AG09309 (cell line): ENCODE measurements around the gene ADRB2.

ENCODE experiments used
- DNase-seq: peaks from one replicate; pipeline ENCODE4 v3.0.0-alpha.2; 2010; ENCODE audit warnings: low read depth
- H3K4me3 ChIP-seq: 2 replicates; pipeline ENCODE4 v1.5.1; 2011; ENCODE audit warnings: mild to moderate bottlenecking, low read depth, low read length, moderate library complexity; ENCODE audit not compliant: control insufficient read depth
- TF ChIP-seq, protein P1 (sequence below): IDR thresholded peaks from 2 replicates; pipeline ENCODE4 v1.5.1; 2011; ENCODE audit warnings: mild to moderate bottlenecking, low read depth, low read length, inconsistent platforms; ENCODE audit not compliant: insufficient read depth, control insufficient read depth; ENCODE audit errors: missing control alignments

Gene ADRB2

DNA sequence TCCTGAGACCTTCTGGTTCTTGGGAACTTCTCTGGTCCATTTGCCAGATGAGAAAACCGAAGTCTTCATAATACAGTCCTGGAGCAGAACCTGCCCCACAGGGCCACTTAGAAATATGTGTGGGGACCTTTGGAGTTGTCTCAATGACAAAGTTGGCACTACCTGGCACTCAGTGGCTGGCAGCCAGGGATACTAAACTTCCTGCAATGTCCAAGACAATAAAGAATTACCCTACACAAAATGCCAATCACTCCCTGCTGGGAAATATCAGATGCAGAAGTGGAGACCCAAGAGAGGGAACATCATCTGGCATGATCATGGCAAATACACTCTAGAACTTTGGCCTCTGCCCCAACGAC is 29.6 kb downstream of the ADRB2 start:
- H3K4me3 ChIP-seq: no peak overlapping the region
- TF ChIP-seq, protein P1, sequence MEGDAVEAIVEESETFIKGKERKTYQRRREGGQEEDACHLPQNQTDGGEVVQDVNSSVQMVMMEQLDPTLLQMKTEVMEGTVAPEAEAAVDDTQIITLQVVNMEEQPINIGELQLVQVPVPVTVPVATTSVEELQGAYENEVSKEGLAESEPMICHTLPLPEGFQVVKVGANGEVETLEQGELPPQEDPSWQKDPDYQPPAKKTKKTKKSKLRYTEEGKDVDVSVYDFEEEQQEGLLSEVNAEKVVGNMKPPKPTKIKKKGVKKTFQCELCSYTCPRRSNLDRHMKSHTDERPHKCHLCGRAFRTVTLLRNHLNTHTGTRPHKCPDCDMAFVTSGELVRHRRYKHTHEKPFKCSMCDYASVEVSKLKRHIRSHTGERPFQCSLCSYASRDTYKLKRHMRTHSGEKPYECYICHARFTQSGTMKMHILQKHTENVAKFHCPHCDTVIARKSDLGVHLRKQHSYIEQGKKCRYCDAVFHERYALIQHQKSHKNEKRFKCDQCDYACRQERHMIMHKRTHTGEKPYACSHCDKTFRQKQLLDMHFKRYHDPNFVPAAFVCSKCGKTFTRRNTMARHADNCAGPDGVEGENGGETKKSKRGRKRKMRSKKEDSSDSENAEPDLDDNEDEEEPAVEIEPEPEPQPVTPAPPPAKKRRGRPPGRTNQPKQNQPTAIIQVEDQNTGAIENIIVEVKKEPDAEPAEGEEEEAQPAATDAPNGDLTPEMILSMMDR: no peak
- no peak for DNase-seq

DNA sequence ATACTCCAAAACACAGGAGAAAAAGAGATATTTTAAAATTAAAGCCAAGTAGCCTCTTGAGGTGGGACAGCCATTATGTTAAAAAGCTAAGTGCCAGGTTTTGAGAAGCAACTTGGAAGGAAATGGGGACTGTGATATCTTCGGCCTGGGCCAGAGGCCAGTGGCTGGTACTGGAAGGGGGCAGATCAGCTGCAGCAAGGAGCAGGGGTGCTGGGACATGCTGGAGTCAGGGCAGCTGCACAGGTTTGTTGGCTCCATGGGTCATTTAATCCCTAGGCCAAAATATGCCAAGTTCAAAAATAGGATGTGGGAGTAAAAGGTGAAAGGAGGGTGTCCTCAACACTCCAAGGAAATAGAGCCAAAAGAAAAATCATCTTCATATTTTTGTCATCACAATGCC is 30.0 kb downstream of the ADRB2 start:
- DNase-seq: no peak
- TF ChIP-seq, protein P1: no peak
- no peak overlapping the region for H3K4me3 ChIP-seq

DNA sequence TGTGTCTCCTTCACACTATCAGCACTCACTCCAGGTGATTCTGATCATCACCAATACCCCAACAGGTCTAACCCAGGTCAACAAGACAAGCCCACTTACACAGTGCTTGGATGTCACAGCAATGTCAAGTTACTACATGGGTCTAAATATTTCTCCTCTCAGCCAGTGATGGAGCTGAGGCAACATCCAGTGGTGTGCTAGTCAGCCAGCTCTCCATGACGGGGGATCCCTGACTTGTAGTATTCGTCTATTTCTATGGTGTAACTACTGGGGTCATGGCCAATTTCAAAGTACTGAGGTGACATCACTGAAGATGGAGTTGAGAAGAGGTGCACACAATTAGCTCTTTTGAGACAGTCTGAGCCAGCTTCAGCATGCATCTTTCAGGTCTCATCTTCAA is 31.1 kb downstream of the ADRB2 start:
- no peak for DNase-seq
- TF ChIP-seq, protein P1: no peak
- H3K4me3 ChIP-seq: no peak overlapping the region

- no peak for DNase-seq
- TF ChIP-seq, protein P1: no peak
- no peak overlapping the region for H3K4me3 ChIP-seq
These were observed 31.7 kb downstream of the ADRB2 start for GRCh38 chr5:148858106-148858505.

DNA sequence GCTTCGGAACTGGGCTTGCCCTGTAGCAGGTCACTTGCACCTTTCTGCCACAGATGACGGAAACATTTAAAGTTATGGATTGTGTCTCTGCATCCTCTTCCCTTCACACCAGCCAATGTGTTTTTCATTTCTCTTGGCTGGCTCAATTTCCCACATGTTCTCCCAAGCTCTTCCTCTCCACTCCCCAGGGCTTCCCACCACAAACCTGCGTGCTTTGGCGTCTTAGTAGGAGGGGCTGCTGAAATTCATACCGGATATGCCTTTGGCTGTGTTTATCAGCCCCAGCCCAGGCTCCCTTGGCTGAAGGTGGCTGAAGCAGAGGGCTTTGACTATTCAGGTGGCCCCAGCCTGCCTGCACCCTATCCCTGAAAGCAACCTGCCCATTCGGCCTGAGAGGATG is 32.1 kb downstream of the ADRB2 start:
- no peak overlapping the region for H3K4me3 ChIP-seq
- no peak for DNase-seq
- TF ChIP-seq, protein P1: no peak

DNA sequence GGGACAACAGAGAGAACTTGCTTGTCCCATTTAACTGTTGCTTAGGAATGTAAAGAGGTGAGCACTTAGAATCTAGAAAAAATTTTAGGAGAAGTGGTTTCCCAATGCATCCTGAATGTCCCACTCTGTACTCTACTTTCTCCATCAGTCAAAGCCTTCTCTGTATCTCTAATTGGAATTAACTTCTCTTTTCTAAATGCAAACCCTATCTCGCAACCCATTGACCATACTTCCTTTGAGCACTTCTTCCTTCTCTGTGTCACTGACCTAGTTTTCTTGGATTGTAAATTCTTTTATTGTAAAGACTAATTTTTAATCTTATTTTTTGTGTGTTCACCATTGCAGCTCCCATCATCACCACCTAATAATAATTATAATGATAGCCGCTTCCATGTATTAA is 33.3 kb downstream of the ADRB2 start:
- H3K4me3 ChIP-seq: no peak overlapping the region
- DNase-seq: no peak
- TF ChIP-seq, protein P1: no peak

GRCh38 chr5:148860599-148860998 is 34.2 kb downstream of the ADRB2 start:
- H3K4me3 ChIP-seq: no peak overlapping the region
- TF ChIP-seq, protein P1: no peak
- no peak for DNase-seq
